Stimulated activated memory B cell treated with anti-CD40 and anti-IgM and Interleukin-4, amounts not matched to agents 10 μg/mL and 1 μg/mL and 100 μg/mL, for 72 hours (primary cell): Measurements from ENCODE around the gene LRP11.
A peak's percentile ranks its signal among the peaks of the same experiment; 100 is the strongest.
"Not testable (repeated sequence)": the region's sequence is repeated elsewhere in the genome, so short reads cannot be mapped to it uniquely, and the experiment has no call there.

Experiments used
- ATAC-seq: fragments of 150-1000 bp; cut with Tn5 transposase; 2 replicates; pipeline ENCODE4 v1.10.0; 2021
- H3K27ac Mint-ChIP-seq: one replicate; pipeline ENCODE4 v1.8.0; 2022; ENCODE audit warnings: mild to moderate bottlenecking, mixed read lengths
- H3K27me3 Mint-ChIP-seq: one replicate; pipeline ENCODE4 v1.8.0; 2022; ENCODE audit warnings: mixed read lengths
- H3K36me3 Mint-ChIP-seq: one replicate; pipeline ENCODE4 v1.8.0; 2022; ENCODE audit warnings: mixed read lengths
- H3K4me1 Mint-ChIP-seq: one replicate; pipeline ENCODE4 v1.8.0; 2022; ENCODE audit warnings: mixed read lengths
- H3K4me3 Mint-ChIP-seq: one replicate; pipeline ENCODE4 v1.8.0; 2022; ENCODE audit warnings: mild to moderate bottlenecking, moderate library complexity, mixed read lengths
- H3K9me3 Mint-ChIP-seq: one replicate; pipeline ENCODE4 v1.8.0; 2022; ENCODE audit warnings: mixed read lengths

The LRP11 gene

DNA sequence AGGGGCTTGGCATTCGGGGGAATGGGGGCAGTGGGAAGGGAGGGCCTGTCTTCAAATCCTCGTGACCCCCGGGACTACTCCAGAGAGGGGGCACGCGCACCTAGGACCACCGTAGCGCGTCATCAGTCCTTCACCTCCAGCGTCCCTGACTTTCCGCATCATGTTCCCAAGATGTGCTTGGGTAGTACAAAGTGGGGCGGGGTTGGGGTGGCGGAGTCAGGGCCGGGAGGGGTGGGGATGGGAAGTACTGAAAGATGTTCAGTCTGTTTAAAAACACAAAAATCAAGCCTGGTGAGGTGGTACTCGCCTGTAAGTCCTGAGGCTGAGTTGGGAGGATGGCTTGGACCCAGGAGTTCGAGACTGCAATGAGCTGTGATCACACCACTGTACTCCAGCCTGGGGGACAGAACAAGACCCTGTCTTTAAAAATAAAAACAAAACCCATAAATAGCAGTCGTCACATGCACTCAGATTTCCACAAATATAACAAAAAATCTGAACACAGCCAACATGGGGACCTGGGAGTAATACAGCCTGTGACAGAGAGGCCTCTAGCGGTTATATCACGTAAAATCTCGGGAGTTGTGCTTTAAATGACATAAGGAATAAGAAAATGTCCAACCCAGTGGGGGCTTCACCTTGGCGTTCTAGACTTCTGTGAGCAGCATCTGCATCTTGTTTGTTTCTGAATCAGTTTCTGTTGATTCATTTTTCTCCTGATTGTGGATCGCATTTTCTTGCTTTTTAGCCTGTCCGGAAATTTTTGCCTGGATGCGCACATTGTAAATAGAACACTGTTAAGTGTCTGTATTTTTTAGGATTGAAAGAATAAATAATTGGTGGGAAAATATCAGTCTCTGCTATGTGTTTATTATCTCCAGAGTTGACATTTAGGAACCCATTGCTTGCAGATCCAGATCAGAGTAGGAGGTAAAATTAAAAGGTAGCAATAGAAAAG lies 698 bp upstream of the LRP11 start:
- peaks cover 13% of the 10 kb centered on the region for H3K4me1 Mint-ChIP-seq
- H3K27ac Mint-ChIP-seq = no peak overlapping the region
- ATAC-seq = peak; percentile 25
- H3K36me3 Mint-ChIP-seq = no peaks in the 10 kb centered on the region
- peak overlapping the region; percentile 74 for H3K4me3 Mint-ChIP-seq
- peaks cover 19% of the 10 kb centered on the region for H3K27me3 Mint-ChIP-seq
- no peaks in the 10 kb centered on the region for H3K9me3 Mint-ChIP-seq

DNA sequence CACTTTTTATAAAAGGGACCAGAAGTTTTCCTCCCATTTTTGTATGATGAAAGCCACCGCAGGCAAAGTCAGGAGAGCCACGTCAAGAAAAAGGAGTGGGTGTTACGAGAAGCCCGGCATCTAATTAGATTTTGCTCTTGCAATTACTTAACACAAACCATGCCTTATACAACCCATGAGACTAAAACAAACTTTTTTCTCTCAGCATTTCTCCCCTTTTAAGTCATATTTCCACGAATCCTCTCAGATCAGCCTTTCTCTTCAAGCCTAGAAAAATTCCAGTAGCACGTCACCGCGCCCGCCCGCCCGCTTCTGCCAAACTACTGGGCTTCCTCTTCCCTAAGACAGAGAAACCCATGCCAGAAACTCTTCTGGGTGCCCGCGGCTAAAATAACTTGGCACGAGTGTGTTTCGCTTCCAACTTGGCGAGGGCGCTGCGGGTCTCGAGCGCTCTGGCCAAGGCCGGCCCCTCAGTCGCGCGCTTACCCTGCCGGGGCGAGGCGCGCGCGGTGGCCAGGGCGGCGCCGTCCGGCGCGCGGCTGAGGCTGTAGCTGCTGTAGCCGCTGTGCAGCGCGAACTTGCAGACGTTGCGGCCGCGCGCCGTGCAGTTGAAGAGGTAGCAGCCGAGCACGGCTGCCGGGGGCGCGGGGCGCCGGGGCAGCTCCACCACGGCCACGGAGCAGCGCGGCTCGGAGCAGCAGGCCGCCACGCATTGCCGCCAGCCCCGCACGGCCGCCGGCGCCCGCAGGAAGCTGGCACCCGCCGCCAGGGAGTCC lies 1.0 kb downstream of the LRP11 start:
- peaks cover 19% of the 10 kb centered on the region for H3K27me3 Mint-ChIP-seq
- H3K27ac Mint-ChIP-seq = no peak overlapping the region
- peak; percentile 65 for ATAC-seq
- H3K4me3 Mint-ChIP-seq = peak overlapping the region; percentile 74
- no peaks in the 10 kb centered on the region for H3K9me3 Mint-ChIP-seq
- H3K4me1 Mint-ChIP-seq = peaks cover 8% of the 10 kb centered on the region
- H3K36me3 Mint-ChIP-seq = no peaks in the 10 kb centered on the region

- not testable (repeated sequence) for H3K36me3 Mint-ChIP-seq, H3K4me1 Mint-ChIP-seq, H3K27ac Mint-ChIP-seq, H3K9me3 Mint-ChIP-seq, ATAC-seq
- Mint-ChIP-seq H3K27me3 (peaks cover 19% of the 10 kb centered on the region), H3K4me3 (peak overlapping the region; percentile 5)
Measured at GRCh38 chr6:149862424-149862738, 1.8 kb downstream of the LRP11 start.

- Mint-ChIP-seq H3K4me3 (peak overlapping the region; percentile 5), H3K9me3 (no peaks in the 10 kb centered on the region), H3K36me3 (no peaks in the 10 kb centered on the region), H3K27me3 (peaks cover 19% of the 10 kb centered on the region), H3K27ac (no peak overlapping the region), H3K4me1 (peaks cover 7% of the 10 kb centered on the region)
- ATAC-seq = no peak
Measured at GRCh38 chr6:149861603-149862423, 2.3 kb downstream of the LRP11 start.

- no peak for ATAC-seq
- H3K4me1 Mint-ChIP-seq = peaks cover 7% of the 10 kb centered on the region
- no peak overlapping the region for H3K4me3 Mint-ChIP-seq
- H3K27ac Mint-ChIP-seq = no peak overlapping the region
- H3K27me3 Mint-ChIP-seq = peaks cover 19% of the 10 kb centered on the region
- H3K9me3 Mint-ChIP-seq = no peaks in the 10 kb centered on the region
- H3K36me3 Mint-ChIP-seq = no peaks in the 10 kb centered on the region
Measured at GRCh38 chr6:149860834-149861602, 3.1 kb downstream of the LRP11 start.

- no peaks in the 10 kb centered on the region for H3K9me3 Mint-ChIP-seq
- peaks cover 7% of the 10 kb centered on the region for H3K4me1 Mint-ChIP-seq
- H3K4me3 Mint-ChIP-seq = no peak overlapping the region
- no peak for ATAC-seq
- H3K27ac Mint-ChIP-seq = no peak overlapping the region
- H3K36me3 Mint-ChIP-seq = no peaks in the 10 kb centered on the region
- H3K27me3 Mint-ChIP-seq = peaks cover 19% of the 10 kb centered on the region
Measured at GRCh38 chr6:149860513-149860833, 3.7 kb downstream of the LRP11 start.

GRCh38 chr6:149859938-149860337 lies 4.2 kb downstream of the LRP11 start:
- H3K27ac Mint-ChIP-seq = no peak overlapping the region

DNA sequence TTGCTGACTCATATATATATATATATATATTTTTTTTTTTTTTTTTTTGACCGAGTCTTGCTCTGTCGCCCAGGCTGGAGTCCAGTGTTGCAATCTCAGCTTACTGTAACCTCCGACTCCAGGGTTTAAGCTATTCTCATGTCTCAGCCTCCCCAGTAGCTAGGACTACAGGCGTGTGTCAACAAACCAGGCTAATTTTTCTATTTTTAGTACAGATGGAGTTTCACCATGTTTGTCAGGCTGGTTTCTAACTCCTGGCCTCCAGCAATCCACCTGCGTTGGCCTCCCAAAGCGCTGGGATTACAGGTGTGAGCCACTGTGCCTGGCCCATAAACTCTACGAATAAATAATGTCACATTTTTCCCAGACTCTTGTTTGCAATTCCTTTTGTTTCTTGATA lies 4.8 kb downstream of the LRP11 start:
- Mint-ChIP-seq H3K4me3 (no peak overlapping the region), H3K27ac (no peak overlapping the region), H3K27me3 (peaks cover 19% of the 10 kb centered on the region), H3K4me1 (peaks cover 14% of the 10 kb centered on the region), H3K9me3 (no peaks in the 10 kb centered on the region), H3K36me3 (no peaks in the 10 kb centered on the region)
- no peak for ATAC-seq

More at GRCh38 chr6:149859938-149860337, 4.2 kb downstream of the LRP11 start:
- H3K36me3 Mint-ChIP-seq = no peaks in the 10 kb centered on the region
- peaks cover 9% of the 10 kb centered on the region for H3K4me1 Mint-ChIP-seq
- H3K4me3 Mint-ChIP-seq = no peak overlapping the region
- peaks cover 19% of the 10 kb centered on the region for H3K27me3 Mint-ChIP-seq
- no peak for ATAC-seq
- H3K9me3 Mint-ChIP-seq = no peaks in the 10 kb centered on the region

DNA sequence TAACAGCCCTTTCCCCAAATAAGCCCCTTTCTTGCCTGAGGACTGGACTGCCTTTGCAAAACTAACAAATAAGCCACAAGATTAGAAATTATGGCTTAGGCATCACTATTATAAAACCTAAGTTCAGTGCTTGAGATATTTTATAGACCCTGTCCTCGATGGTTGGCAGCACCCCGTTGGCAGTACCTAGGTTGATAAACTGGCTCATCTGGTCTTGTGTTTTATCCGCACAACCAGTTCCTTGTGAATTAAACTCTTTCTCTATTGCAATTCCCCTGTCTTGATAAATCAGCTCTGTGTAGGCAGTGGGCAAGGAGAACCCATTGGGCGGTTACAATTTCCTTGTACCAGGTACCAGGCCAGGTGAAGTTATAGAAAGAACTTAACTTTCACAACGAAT lies 6.6 kb downstream of the LRP11 start:
- Mint-ChIP-seq H3K4me1 (peaks cover 15% of the 10 kb centered on the region), H3K27me3 (peaks cover 19% of the 10 kb centered on the region), H3K27ac (no peak overlapping the region), H3K36me3 (no peaks in the 10 kb centered on the region), H3K9me3 (no peaks in the 10 kb centered on the region), H3K4me3 (no peak overlapping the region)
- no peak for ATAC-seq

DNA sequence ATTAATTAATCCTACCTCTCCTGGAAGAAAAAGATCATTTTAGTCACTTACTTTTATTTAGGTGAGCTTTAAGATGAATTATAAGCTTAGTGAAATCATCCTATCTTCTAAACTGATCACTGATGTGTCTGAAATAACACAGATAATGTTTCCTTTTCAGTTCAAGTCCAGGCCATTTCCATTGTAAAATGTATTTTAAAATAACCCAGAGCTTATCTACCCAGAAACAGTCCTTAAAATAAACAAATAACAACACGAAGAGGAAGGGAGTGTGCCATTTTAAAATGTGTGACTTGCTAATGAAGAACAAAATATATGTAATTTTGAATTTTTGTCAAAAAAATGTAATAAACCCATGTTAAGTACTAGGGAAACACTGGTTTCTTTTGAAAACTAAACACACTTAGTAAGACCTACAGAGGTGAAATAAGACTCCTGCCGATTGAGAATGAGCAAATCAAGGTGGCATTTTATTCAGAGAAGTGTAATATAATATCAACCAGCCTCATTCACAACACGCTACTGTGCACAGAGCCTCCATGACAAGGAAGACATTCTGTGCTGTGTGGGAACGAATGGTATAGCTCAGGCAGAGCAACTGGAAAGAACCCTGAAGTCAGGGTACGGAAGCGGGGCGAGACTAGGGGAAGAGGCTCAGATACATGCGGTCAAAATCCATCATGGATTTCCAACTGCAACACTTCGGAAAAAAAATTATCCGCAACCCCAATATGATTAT lies 7.7 kb downstream of the LRP11 start:
- H3K27me3 Mint-ChIP-seq = peaks cover 12% of the 10 kb centered on the region
- H3K27ac Mint-ChIP-seq = no peak overlapping the region
- no peak overlapping the region for H3K4me3 Mint-ChIP-seq
- no peak for ATAC-seq
- H3K4me1 Mint-ChIP-seq = peaks cover 26% of the 10 kb centered on the region
- H3K9me3 Mint-ChIP-seq = no peaks in the 10 kb centered on the region
- no peaks in the 10 kb centered on the region for H3K36me3 Mint-ChIP-seq

- no peaks in the 10 kb centered on the region for H3K9me3 Mint-ChIP-seq
- no peak overlapping the region for H3K4me3 Mint-ChIP-seq
- H3K4me1 Mint-ChIP-seq = peaks cover 32% of the 10 kb centered on the region
- ATAC-seq = no peak
- peaks cover 6% of the 10 kb centered on the region for H3K27me3 Mint-ChIP-seq
- H3K36me3 Mint-ChIP-seq = no peaks in the 10 kb centered on the region
- H3K27ac Mint-ChIP-seq = no peak overlapping the region
Measured at GRCh38 chr6:149855741-149856140, 8.4 kb downstream of the LRP11 start.

DNA sequence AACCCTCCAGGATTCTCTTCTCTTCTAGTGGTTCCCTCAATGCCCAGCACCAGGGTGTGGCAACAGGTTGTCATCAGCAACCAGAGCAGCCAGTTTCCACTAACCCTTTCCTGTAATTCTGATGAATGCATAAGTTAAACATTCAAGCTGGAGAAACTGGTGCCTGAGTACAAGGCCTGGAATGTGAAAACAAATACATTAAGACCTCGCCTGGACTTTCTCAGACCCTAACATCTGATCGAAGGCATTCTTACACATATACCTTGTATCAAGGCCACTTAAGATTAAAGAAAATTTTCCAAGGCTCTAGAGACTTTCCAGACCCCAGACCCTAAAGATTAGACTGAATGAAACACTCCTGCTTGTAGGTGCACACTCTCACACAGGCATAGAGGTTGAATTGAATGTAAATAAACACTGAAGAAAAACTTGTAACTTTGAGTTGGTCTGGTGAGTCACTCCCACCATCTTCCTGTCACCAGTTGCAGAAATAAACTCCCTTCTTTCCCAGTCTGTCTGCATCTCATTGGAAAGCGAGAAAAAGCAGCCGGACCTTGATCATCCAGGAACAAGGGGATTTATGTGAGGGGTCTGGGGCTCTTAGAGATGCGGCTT lies 9.0 kb downstream of the LRP11 start:
- no peak overlapping the region for H3K27ac Mint-ChIP-seq

GRCh38 chr6:149854532-149854931 lies 9.6 kb downstream of the LRP11 start:
- Mint-ChIP-seq H3K4me1 (peaks cover 32% of the 10 kb centered on the region), H3K4me3 (no peak overlapping the region), H3K9me3 (no peaks in the 10 kb centered on the region), H3K27me3 (no peaks in the 10 kb centered on the region), H3K27ac (no peak overlapping the region), H3K36me3 (no peaks in the 10 kb centered on the region)
- ATAC-seq = no peak

More for the DNA sequence above, 9.0 kb downstream of the LRP11 start:
- H3K9me3 Mint-ChIP-seq = no peaks in the 10 kb centered on the region
- H3K36me3 Mint-ChIP-seq = no peaks in the 10 kb centered on the region
- no peak for ATAC-seq
- H3K27me3 Mint-ChIP-seq = no peaks in the 10 kb centered on the region
- H3K4me3 Mint-ChIP-seq = no peak overlapping the region
- peaks cover 32% of the 10 kb centered on the region for H3K4me1 Mint-ChIP-seq

- not testable (repeated sequence) for H3K4me3 Mint-ChIP-seq, H3K9me3 Mint-ChIP-seq, H3K27ac Mint-ChIP-seq, ATAC-seq, H3K36me3 Mint-ChIP-seq, H3K27me3 Mint-ChIP-seq
- H3K4me1 Mint-ChIP-seq = peaks cover 32% of the 10 kb centered on the region
Measured at GRCh38 chr6:149854017-149854416, 10.1 kb downstream of the LRP11 start.
